ENCODE measurements around the gene CGNL1.

The CGNL1 gene

GRCh38 chr15:57354436-57355123, 21.7 kb upstream of the CGNL1 start:
- no peak for DNase-seq

- DNase-seq: no peak
These were observed 21.0 kb upstream of the CGNL1 start for GRCh38 chr15:57355259-57355658.

GRCh38 chr15:57356178-57356577, 20.1 kb upstream of the CGNL1 start:
- no peak for DNase-seq

GRCh38 chr15:57356636-57357035, 19.7 kb upstream of the CGNL1 start:
- DNase-seq: no peak

GRCh38 chr15:57357799-57358198, 18.5 kb upstream of the CGNL1 start:
- DNase-seq: no peak

GRCh38 chr15:57358571-57358970, 17.7 kb upstream of the CGNL1 start:
- DNase-seq: no peak

- no peak for DNase-seq
These were observed 12.6 kb upstream of the CGNL1 start for GRCh38 chr15:57363661-57364060.

GRCh38 chr15:57364282-57365007, 11.9 kb upstream of the CGNL1 start:
- DNase-seq: peak; percentile 66

GRCh38 chr15:57367556-57367955, 8.7 kb upstream of the CGNL1 start:
- DNase-seq: no peak

GRCh38 chr15:57370929-57371328, 5.4 kb upstream of the CGNL1 start:
- DNase-seq: no peak

GRCh38 chr15:57373251-57373881, 2.9 kb upstream of the CGNL1 start:
- no peak for DNase-seq

- no peak for DNase-seq
These were observed 2.4 kb upstream of the CGNL1 start for GRCh38 chr15:57373882-57374276.

- no peak for DNase-seq
These were observed 582 bp downstream of the CGNL1 start for GRCh38 chr15:57376696-57377477.

GRCh38 chr15:57377478-57377847, 1.2 kb downstream of the CGNL1 start:
- no peak for DNase-seq

GRCh38 chr15:57379487-57379886, 3.2 kb downstream of the CGNL1 start:
- DNase-seq: peak; percentile 5

- DNase-seq: no peak
These were observed 4.5 kb downstream of the CGNL1 start for GRCh38 chr15:57380854-57381253.

- DNase-seq: no peak
These were observed 5.9 kb downstream of the CGNL1 start for GRCh38 chr15:57382215-57382614.

GRCh38 chr15:57382969-57383368, 6.7 kb downstream of the CGNL1 start:
- no peak for DNase-seq

- no peak for DNase-seq
These were observed 7.7 kb downstream of the CGNL1 start for GRCh38 chr15:57384024-57384423.

GRCh38 chr15:57384816-57385215, 8.5 kb downstream of the CGNL1 start:
- DNase-seq: no peak

- DNase-seq: no peak
These were observed 9.7 kb downstream of the CGNL1 start for GRCh38 chr15:57385923-57386390.

GRCh38 chr15:57386976-57387375, 10.7 kb downstream of the CGNL1 start:
- no peak for DNase-seq

GRCh38 chr15:57387564-57388076, 11.3 kb downstream of the CGNL1 start:
- no peak for DNase-seq

Measured in suppressor macrophage treated with lipopolysaccharide for 4 hours (primary cell).